Measurements from ENCODE around the gene GPN1.
"Not testable (repeated sequence)": the region's sequence is repeated elsewhere in the genome, so short reads cannot be mapped to it uniquely, and the experiment has no call there.

GRCh38 chr2:27626323-27626722 lies 2.5 kb upstream of the GPN1 start:
- TF ChIP-seq, protein P1, sequence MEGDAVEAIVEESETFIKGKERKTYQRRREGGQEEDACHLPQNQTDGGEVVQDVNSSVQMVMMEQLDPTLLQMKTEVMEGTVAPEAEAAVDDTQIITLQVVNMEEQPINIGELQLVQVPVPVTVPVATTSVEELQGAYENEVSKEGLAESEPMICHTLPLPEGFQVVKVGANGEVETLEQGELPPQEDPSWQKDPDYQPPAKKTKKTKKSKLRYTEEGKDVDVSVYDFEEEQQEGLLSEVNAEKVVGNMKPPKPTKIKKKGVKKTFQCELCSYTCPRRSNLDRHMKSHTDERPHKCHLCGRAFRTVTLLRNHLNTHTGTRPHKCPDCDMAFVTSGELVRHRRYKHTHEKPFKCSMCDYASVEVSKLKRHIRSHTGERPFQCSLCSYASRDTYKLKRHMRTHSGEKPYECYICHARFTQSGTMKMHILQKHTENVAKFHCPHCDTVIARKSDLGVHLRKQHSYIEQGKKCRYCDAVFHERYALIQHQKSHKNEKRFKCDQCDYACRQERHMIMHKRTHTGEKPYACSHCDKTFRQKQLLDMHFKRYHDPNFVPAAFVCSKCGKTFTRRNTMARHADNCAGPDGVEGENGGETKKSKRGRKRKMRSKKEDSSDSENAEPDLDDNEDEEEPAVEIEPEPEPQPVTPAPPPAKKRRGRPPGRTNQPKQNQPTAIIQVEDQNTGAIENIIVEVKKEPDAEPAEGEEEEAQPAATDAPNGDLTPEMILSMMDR (IDR thresholded peaks at IDR 0.05 in 8 of 11, conservative IDR thresholded peaks at IDR 0.05 in 3 of 11) = not testable (repeated sequence)
- TF ChIP-seq POLR2AphosphoS5 (IDR thresholded peaks at IDR 0.05) = not testable (repeated sequence)

Data from spleen (tissue), 7 donors.